22Rv1 (cell line): ENCODE results near the gene IKZF1.

Source experiments
- CTCF ChIP-seq: fragments of 450-650 bp; IDR thresholded peaks from 2 replicates; pipeline ENCODE4 v1.5.1; 2017; ENCODE audit warnings: mild to moderate bottlenecking
- ZFX ChIP-seq: fragments of 450-650 bp; IDR thresholded peaks from 2 replicates; pipeline ENCODE4 v1.6.1; 2017; ENCODE audit warnings: antibody characterized with exemption, borderline replicate concordance

GRCh38 chr7:50355817-50356178 lies 51.3 kb downstream of the IKZF1 start:
- TF ChIP-seq CTCF (no peak), ZFX (no peak)
